Measurements from ENCODE around the gene UBQLN4.

DNA sequence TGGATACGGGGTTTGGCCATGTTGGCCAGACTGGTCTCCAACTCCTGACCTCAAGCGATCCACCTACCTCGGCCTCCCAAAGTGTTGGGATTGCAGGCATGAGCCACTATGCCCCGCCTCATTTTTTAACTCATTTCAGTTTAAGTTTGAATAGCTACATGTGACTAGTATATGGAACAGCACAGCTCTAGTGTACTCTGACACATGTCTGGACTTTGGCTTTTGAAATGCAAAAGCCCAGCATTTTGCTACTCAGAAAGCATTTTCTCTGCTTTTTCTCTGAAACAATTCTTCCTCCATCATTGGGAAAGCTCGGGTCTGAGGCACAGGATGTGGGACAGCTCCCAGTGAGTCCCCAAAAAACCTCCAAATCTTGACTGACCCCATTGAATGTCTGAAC is 28.8 kb downstream of the UBQLN4 start:
- TF ChIP-seq POLR2A (IDR thresholded peaks at IDR 0.05): no peak
- no peak for TF ChIP-seq CTCF (IDR thresholded peaks at IDR 0.05)
